Endodermal cell (in vitro differentiated cells): ENCODE results near the gene RALGPS2. TPM values are rescaled to one million over a fixed set of nuclear protein-coding genes. Genes with fewer than 3 reads are reported as not detected.

ENCODE experiments used
- DNase-seq: peaks from one replicate; pipeline ENCODE4 v3.0.0-alpha.2; 2017
- H3K27ac ChIP-seq: 2 replicates; pipeline ENCODE4 v1.5.1; 2013; ENCODE audit warnings: mild to moderate bottlenecking, low read depth, low read length, moderate library complexity
- H3K27me3 ChIP-seq: 2 replicates; pipeline ENCODE4 v1.6.1; 2013; ENCODE audit warnings: mild to moderate bottlenecking, low read length, moderate library complexity; ENCODE audit not compliant: insufficient read depth, control insufficient read depth, poor library complexity, severe bottlenecking
- H3K36me3 ChIP-seq: 2 replicates; pipeline ENCODE4 v1.7.0; 2013; ENCODE audit warnings: mild to moderate bottlenecking, low read length, moderate library complexity; ENCODE audit not compliant: control insufficient read depth, insufficient read depth
- H3K4me1 ChIP-seq: one replicate; pipeline ENCODE4 v1.7.0; 2013; ENCODE audit warnings: low read length; ENCODE audit not compliant: control insufficient read depth, insufficient read depth
- H3K4me3 ChIP-seq: 2 replicates; pipeline ENCODE4 v1.5.1; 2013; ENCODE audit warnings: mild to moderate bottlenecking, low read length, moderate library complexity
- H3K9ac ChIP-seq: 2 replicates; pipeline ENCODE4 v1.6.1; 2013; ENCODE audit warnings: mild to moderate bottlenecking, low read length, moderate library complexity; ENCODE audit not compliant: poor library complexity, severe bottlenecking; ENCODE audit errors: extremely low read depth
- H3K9me3 ChIP-seq: 2 replicates; pipeline ENCODE4 v1.6.1; 2013; ENCODE audit warnings: mild to moderate bottlenecking, low read length, moderate library complexity; ENCODE audit not compliant: control insufficient read depth
- H3K27ac Mint-ChIP-seq: 2 replicates; pipeline ENCODE4 v1.8.0; 2020; ENCODE audit warnings: mixed read lengths
- H3K27me3 Mint-ChIP-seq: 2 replicates; pipeline ENCODE4 v1.8.0; 2021; ENCODE audit warnings: mild to moderate bottlenecking, mixed read lengths; ENCODE audit not compliant: insufficient read depth
- H3K36me3 Mint-ChIP-seq: 2 replicates; pipeline ENCODE4 v1.8.0; 2020; ENCODE audit warnings: low read depth, mixed read lengths
- H3K4me1 Mint-ChIP-seq: 2 replicates; pipeline ENCODE4 v1.8.0; 2020; ENCODE audit warnings: mixed read lengths
- H3K4me3 Mint-ChIP-seq: 2 replicates; pipeline ENCODE4 v1.8.0; 2020; ENCODE audit warnings: mild to moderate bottlenecking, moderate library complexity, mixed read lengths
- H3K9me3 Mint-ChIP-seq: 2 replicates; pipeline ENCODE4 v1.8.0; 2020; ENCODE audit warnings: mild to moderate bottlenecking, mixed read lengths
- CTCF ChIP-seq: fragments of 200-600 bp; sonication (generic); conservative IDR thresholded peaks from 2 replicates; pipeline ENCODE4 v1.5.0; 2021; ENCODE audit warnings: antibody characterized with exemption, mild to moderate bottlenecking
- WGBS, 2 experiments: methylation state at CpG; one replicate each; pipeline versions ENCODE4 v1.1.5 to v1.1.7; 2013; ENCODE audit warnings: missing lambda C conversion rate in 2 of 2, mixed read lengths in 1 of 2; ENCODE audit not compliant: insufficient coverage in 1 of 2, insufficient read length in 1 of 2; 5-methylcytosine and 5-hydroxymethylcytosine counted together
- total RNA-seq, 2 donors: library from RNA; stranded (reverse); fragmentation: NEBNext Ultra II Directional in 1 of 2; extraction: Animal tissue kit (Norgen Biotek cat#: 25700) in 1 of 2; gene quantifications; 2 replicates in 1 of 2; 3 replicates in 1 of 2; pipeline ENCODE4 v1.2.1, GENCODE V29; 2021

Gene RALGPS2
- total RNA-seq, 2 donors from 2014 or later, result 56.6 to 73.1 TPM

DNA sequence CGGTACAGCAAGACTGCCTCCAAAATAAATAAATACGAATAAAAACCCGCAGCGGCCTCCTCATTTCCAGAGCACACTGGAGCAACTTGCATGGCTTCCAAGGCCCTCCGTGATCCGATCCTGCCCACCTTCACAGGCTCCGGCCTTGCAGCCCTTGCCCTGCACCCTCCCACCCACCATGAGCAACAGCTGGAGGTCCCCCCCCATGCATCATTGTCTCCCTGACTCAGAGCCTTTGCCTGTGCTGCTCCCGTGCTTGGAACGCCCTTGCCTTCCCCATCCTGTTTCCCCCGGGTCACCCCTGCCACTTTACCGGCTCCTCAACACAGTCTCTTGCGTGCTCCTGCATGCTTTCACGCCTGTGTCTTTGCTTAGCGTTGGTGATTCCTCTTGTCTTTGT, 216.8 kb downstream of the RALGPS2 start:
- no peak overlapping the region for H3K4me3 Mint-ChIP-seq
- Histone ChIP-seq H3K36me3 (no peaks in the 10 kb centered on the region), H3K27me3 (no peaks in the 10 kb centered on the region), H3K27ac (no peak overlapping the region), H3K9ac (no peak overlapping the region), H3K4me3 (no peak overlapping the region), H3K4me1 (no peaks in the 10 kb centered on the region), H3K9me3 (no peaks in the 10 kb centered on the region)
- H3K36me3 Mint-ChIP-seq, result no peaks in the 10 kb centered on the region
- H3K4me1 Mint-ChIP-seq, result no peaks in the 10 kb centered on the region
- TF ChIP-seq CTCF, result no peak
- H3K27me3 Mint-ChIP-seq, result no peaks in the 10 kb centered on the region
- WGBS, 2 experiments, result 93 to 96% methylated on average over 12 to 14 of the region's 14 CpGs
- H3K9me3 Mint-ChIP-seq, result no peaks in the 10 kb centered on the region
- no peak for DNase-seq
- no peak overlapping the region for H3K27ac Mint-ChIP-seq

GRCh38 chr1:178942285-178943198, 217.5 kb downstream of the RALGPS2 start:
- no peak overlapping the region for H3K27ac Mint-ChIP-seq
- no peaks in the 10 kb centered on the region for H3K36me3 ChIP-seq
- no peaks in the 10 kb centered on the region for H3K36me3 Mint-ChIP-seq
- H3K9ac ChIP-seq, result no peak overlapping the region
- no peaks in the 10 kb centered on the region for H3K4me1 Mint-ChIP-seq
- no peaks in the 10 kb centered on the region for H3K9me3 ChIP-seq
- no peaks in the 10 kb centered on the region for H3K27me3 Mint-ChIP-seq
- DNase-seq, result no peak
- H3K4me3 ChIP-seq, result no peak overlapping the region
- no peak overlapping the region for H3K27ac ChIP-seq
- WGBS, 2 experiments, result 90 to 92% methylated on average over 9 to 15 of the region's 15 CpGs
- TF ChIP-seq CTCF, result no peak
- no peaks in the 10 kb centered on the region for H3K4me1 ChIP-seq
- no peaks in the 10 kb centered on the region for H3K27me3 ChIP-seq
- H3K9me3 Mint-ChIP-seq, result no peaks in the 10 kb centered on the region
- H3K4me3 Mint-ChIP-seq, result no peak overlapping the region

- Mint-ChIP-seq H3K27me3 (no peaks in the 10 kb centered on the region), H3K9me3 (no peaks in the 10 kb centered on the region), H3K27ac (no peak overlapping the region), H3K4me3 (no peak overlapping the region), H3K36me3 (no peaks in the 10 kb centered on the region), H3K4me1 (no peaks in the 10 kb centered on the region)
- Histone ChIP-seq H3K4me1 (no peaks in the 10 kb centered on the region), H3K36me3 (no peaks in the 10 kb centered on the region), H3K9me3 (no peaks in the 10 kb centered on the region), H3K27me3 (no peaks in the 10 kb centered on the region), H3K4me3 (no peak overlapping the region), H3K9ac (no peak overlapping the region), H3K27ac (no peak overlapping the region)
- TF ChIP-seq CTCF, result no peak
- no peak for DNase-seq
- 93 to 100% methylated on average over 3 to 8 of the region's 8 CpGs for WGBS, 2 experiments
Measured at GRCh38 chr1:178944729-178945128, 219.7 kb downstream of the RALGPS2 start.
